H4 (cell line): ENCODE data around the gene OR7C2. TPM values are rescaled to one million over a fixed set of nuclear protein-coding genes. Genes with fewer than 3 reads are reported as not detected.

Experiments
- DNase-seq: peaks from one replicate; pipeline ENCODE4 v3.0.0-alpha.2; 2015; ENCODE audit warnings: low spot score
- total RNA-seq: library from RNA; depleted of rRNA; stranded (reverse); fragments of >200 nt; shearing (Covaris generic); gene quantifications from 2 replicates; pipeline ENCODE4 v1.2.3, GENCODE V29; 2014; rRNA removed

OR7C2 gene
- total RNA-seq, 1 experiment from 2014 or later: not detected

DNA sequence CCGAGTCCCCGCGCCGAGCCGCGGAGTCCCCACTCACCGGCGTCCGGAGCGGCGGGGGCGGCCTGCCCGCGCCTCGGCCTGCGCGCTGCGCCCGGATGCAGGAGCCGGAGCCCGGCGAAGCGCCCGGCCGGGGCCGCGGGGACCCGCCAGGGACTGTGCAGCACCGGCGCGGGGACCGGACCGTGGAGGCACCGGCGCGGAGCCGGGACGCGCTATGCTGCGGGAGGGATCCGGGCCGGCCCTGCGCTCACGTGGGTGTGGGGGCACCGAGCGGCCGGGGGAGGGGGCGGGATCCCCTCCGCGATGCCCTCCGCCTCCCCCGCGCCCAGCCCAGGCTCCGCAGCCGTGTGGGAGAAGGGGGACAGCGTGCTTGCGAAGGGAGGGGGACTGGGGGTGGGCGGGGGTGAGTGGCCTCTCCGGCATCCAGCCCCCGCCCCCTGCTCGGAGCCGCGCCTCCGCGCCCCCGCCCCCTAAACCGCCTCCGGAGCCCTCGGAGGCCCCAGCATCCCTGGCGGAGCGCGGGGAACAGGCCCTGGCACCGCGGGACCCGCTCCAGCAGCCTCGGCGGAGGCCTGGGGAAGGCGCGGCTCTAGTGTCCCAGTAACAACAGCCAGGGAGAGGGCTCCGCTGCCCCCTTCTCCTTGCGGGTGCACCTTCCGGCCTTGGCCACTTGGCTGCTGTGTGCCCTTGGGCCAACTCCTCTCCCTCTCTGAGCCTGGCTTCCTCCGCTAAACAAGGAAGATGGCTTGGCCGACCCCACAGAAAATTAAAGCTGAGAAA, 38.4 kb downstream of the OR7C2 start, which contains the start of gene SLC1A6:
TSS of gene SLC1A6 (minus strand) at position 389 of the 780 bp plus-strand sequence. CDS start 6,954 bp downstream, outside the sequence.
- DNase-seq: no peak

- no peak for DNase-seq
Measured at GRCh38 chr19:14985133-14985532, 43.8 kb downstream of the OR7C2 start.

Other genes with a start within 250 kb of the OR7C2 start
- gene ADGRE2, start 162.9 kb upstream of the OR7C2 start, total RNA-seq: 0.12 and 0.76 TPM in 2 replicates
- not detected in 2 replicates for gene OR7A5, start 106.3 kb upstream of the OR7C2 start, total RNA-seq
- gene OR7C1, start 106.3 kb upstream of the OR7C2 start, total RNA-seq: not detected in 2 replicates
- gene OR7A10, start 92.6 kb upstream of the OR7C2 start, total RNA-seq: not detected in 2 replicates
- not detected in 2 replicates for gene OR7A17, start 55.4 kb upstream of the OR7C2 start, total RNA-seq
- gene SLC1A6, start 38.4 kb downstream of the OR7C2 start, total RNA-seq: 0.06 TPM in 1 of 2 replicates, not detected in the other
- gene CASP14, start 108.0 kb downstream of the OR7C2 start, total RNA-seq: not detected in 2 replicates
- not detected in 2 replicates for gene OR1I1, start 140.7 kb downstream of the OR7C2 start, total RNA-seq
- 11.7 and 15.1 TPM in 2 replicates for gene SYDE1, start 165.9 kb downstream of the OR7C2 start, total RNA-seq